Stimulated activated memory B cell treated with anti-CD40 and anti-IgM and Interleukin-4, amounts not matched to agents 10 μg/mL and 1 μg/mL and 100 μg/mL, for 72 hours (primary cell): Measurements from ENCODE around the gene GSN.
A peak's percentile ranks its signal among the peaks of the same experiment; 100 is the strongest.

Experiments used
- ATAC-seq: fragments of 150-1000 bp; cut with Tn5 transposase; 2 replicates; pipeline ENCODE4 v1.10.0; 2021
- H3K27ac Mint-ChIP-seq: one replicate; pipeline ENCODE4 v1.8.0; 2022; ENCODE audit warnings: mild to moderate bottlenecking, mixed read lengths
- H3K27me3 Mint-ChIP-seq: one replicate; pipeline ENCODE4 v1.8.0; 2022; ENCODE audit warnings: mixed read lengths
- H3K36me3 Mint-ChIP-seq: one replicate; pipeline ENCODE4 v1.8.0; 2022; ENCODE audit warnings: mixed read lengths
- H3K4me1 Mint-ChIP-seq: one replicate; pipeline ENCODE4 v1.8.0; 2022; ENCODE audit warnings: mixed read lengths
- H3K4me3 Mint-ChIP-seq: one replicate; pipeline ENCODE4 v1.8.0; 2022; ENCODE audit warnings: mild to moderate bottlenecking, moderate library complexity, mixed read lengths
- H3K9me3 Mint-ChIP-seq: one replicate; pipeline ENCODE4 v1.8.0; 2022; ENCODE audit warnings: mixed read lengths

GSN gene

GRCh38 chr9:121237916-121238315, 30.0 kb upstream of the GSN start:
- H3K36me3 Mint-ChIP-seq, result peaks cover 86% of the 10 kb centered on the region
- no peak overlapping the region for H3K4me3 Mint-ChIP-seq
- no peaks in the 10 kb centered on the region for H3K9me3 Mint-ChIP-seq
- no peak overlapping the region for H3K27ac Mint-ChIP-seq
- no peaks in the 10 kb centered on the region for H3K27me3 Mint-ChIP-seq
- no peak for ATAC-seq
- no peaks in the 10 kb centered on the region for H3K4me1 Mint-ChIP-seq

GRCh38 chr9:121239071-121239470, 28.9 kb upstream of the GSN start:
- Mint-ChIP-seq H3K9me3 (peaks cover 3% of the 10 kb centered on the region), H3K27me3 (no peaks in the 10 kb centered on the region), H3K4me3 (no peak overlapping the region), H3K27ac (no peak overlapping the region), H3K4me1 (no peaks in the 10 kb centered on the region), H3K36me3 (peaks cover 95% of the 10 kb centered on the region)
- ATAC-seq, result no peak

GRCh38 chr9:121239851-121240250, 28.1 kb upstream of the GSN start:
- no peak for ATAC-seq
- Mint-ChIP-seq H3K27ac (no peak overlapping the region), H3K4me3 (no peak overlapping the region), H3K4me1 (no peaks in the 10 kb centered on the region), H3K27me3 (no peaks in the 10 kb centered on the region), H3K36me3 (peaks cover 91% of the 10 kb centered on the region), H3K9me3 (peaks cover 3% of the 10 kb centered on the region)

- H3K27me3 Mint-ChIP-seq, result no peaks in the 10 kb centered on the region
- H3K36me3 Mint-ChIP-seq, result peaks cover 83% of the 10 kb centered on the region
- no peaks in the 10 kb centered on the region for H3K4me1 Mint-ChIP-seq
- peaks cover 3% of the 10 kb centered on the region for H3K9me3 Mint-ChIP-seq
- no peak overlapping the region for H3K27ac Mint-ChIP-seq
- no peak for ATAC-seq
- no peak overlapping the region for H3K4me3 Mint-ChIP-seq
These were observed 27.4 kb upstream of the GSN start for GRCh38 chr9:121240472-121241135.

GRCh38 chr9:121242219-121242958, 25.6 kb upstream of the GSN start:
- peaks cover 77% of the 10 kb centered on the region for H3K36me3 Mint-ChIP-seq
- no peak overlapping the region for H3K27ac Mint-ChIP-seq
- no peaks in the 10 kb centered on the region for H3K27me3 Mint-ChIP-seq
- H3K4me3 Mint-ChIP-seq, result no peak overlapping the region
- peaks cover 3% of the 10 kb centered on the region for H3K9me3 Mint-ChIP-seq
- H3K4me1 Mint-ChIP-seq, result no peaks in the 10 kb centered on the region
- no peak for ATAC-seq

- Mint-ChIP-seq H3K9me3 (peaks cover 3% of the 10 kb centered on the region), H3K4me3 (no peak overlapping the region), H3K27me3 (no peaks in the 10 kb centered on the region), H3K4me1 (no peaks in the 10 kb centered on the region), H3K36me3 (peaks cover 73% of the 10 kb centered on the region), H3K27ac (no peak overlapping the region)
- no peak for ATAC-seq
These were observed 25.0 kb upstream of the GSN start for GRCh38 chr9:121242959-121243346.

- Mint-ChIP-seq H3K4me3 (no peak overlapping the region), H3K9me3 (peaks cover 12% of the 10 kb centered on the region), H3K36me3 (peaks cover 56% of the 10 kb centered on the region), H3K27ac (no peak overlapping the region), H3K27me3 (no peaks in the 10 kb centered on the region), H3K4me1 (peaks cover 20% of the 10 kb centered on the region)
- ATAC-seq, result no peak
These were observed 21.0 kb upstream of the GSN start for GRCh38 chr9:121246821-121247561.

- H3K4me3 Mint-ChIP-seq, result no peak overlapping the region
- peaks cover 32% of the 10 kb centered on the region for H3K36me3 Mint-ChIP-seq
- H3K27ac Mint-ChIP-seq, result peak overlapping the region; percentile 20
- ATAC-seq, result peak; percentile 77
- H3K9me3 Mint-ChIP-seq, result peaks cover 8% of the 10 kb centered on the region
- peaks cover 37% of the 10 kb centered on the region for H3K4me1 Mint-ChIP-seq
- no peaks in the 10 kb centered on the region for H3K27me3 Mint-ChIP-seq
These were observed 18.4 kb upstream of the GSN start for GRCh38 chr9:121249563-121249962.

- ATAC-seq, result no peak
- H3K27ac Mint-ChIP-seq, result no peak overlapping the region
- H3K4me1 Mint-ChIP-seq, result peaks cover 37% of the 10 kb centered on the region
- no peak overlapping the region for H3K4me3 Mint-ChIP-seq
- peaks cover 22% of the 10 kb centered on the region for H3K36me3 Mint-ChIP-seq
- H3K9me3 Mint-ChIP-seq, result peaks cover 8% of the 10 kb centered on the region
- H3K27me3 Mint-ChIP-seq, result no peaks in the 10 kb centered on the region
These were observed 15.7 kb upstream of the GSN start for GRCh38 chr9:121252104-121252851.

- H3K36me3 Mint-ChIP-seq, result peaks cover 16% of the 10 kb centered on the region
- peaks cover 35% of the 10 kb centered on the region for H3K4me1 Mint-ChIP-seq
- no peaks in the 10 kb centered on the region for H3K27me3 Mint-ChIP-seq
- no peak overlapping the region for H3K4me3 Mint-ChIP-seq
- H3K9me3 Mint-ChIP-seq, result peaks cover 8% of the 10 kb centered on the region
- no peak for ATAC-seq
- H3K27ac Mint-ChIP-seq, result no peak overlapping the region
These were observed 14.8 kb upstream of the GSN start for GRCh38 chr9:121253162-121253561.

GRCh38 chr9:121253821-121254501, 14.0 kb upstream of the GSN start:
- Mint-ChIP-seq H3K9me3 (peaks cover under 1% of the 10 kb centered on the region), H3K27ac (peak overlapping the region; percentile 15), H3K4me3 (no peak overlapping the region), H3K4me1 (peaks cover 27% of the 10 kb centered on the region), H3K27me3 (no peaks in the 10 kb centered on the region), H3K36me3 (peaks cover 8% of the 10 kb centered on the region)
- ATAC-seq, result no peak

GRCh38 chr9:121259498-121259897, 8.5 kb upstream of the GSN start:
- ATAC-seq, result no peak
- H3K9me3 Mint-ChIP-seq, result no peaks in the 10 kb centered on the region
- no peak overlapping the region for H3K4me3 Mint-ChIP-seq
- peaks cover under 1% of the 10 kb centered on the region for H3K4me1 Mint-ChIP-seq
- H3K36me3 Mint-ChIP-seq, result no peaks in the 10 kb centered on the region
- no peaks in the 10 kb centered on the region for H3K27me3 Mint-ChIP-seq
- no peak overlapping the region for H3K27ac Mint-ChIP-seq

- no peaks in the 10 kb centered on the region for H3K36me3 Mint-ChIP-seq
- H3K27ac Mint-ChIP-seq, result no peak overlapping the region
- no peaks in the 10 kb centered on the region for H3K9me3 Mint-ChIP-seq
- no peak for ATAC-seq
- no peak overlapping the region for H3K4me3 Mint-ChIP-seq
- no peaks in the 10 kb centered on the region for H3K4me1 Mint-ChIP-seq
- H3K27me3 Mint-ChIP-seq, result no peaks in the 10 kb centered on the region
These were observed 8.0 kb upstream of the GSN start for GRCh38 chr9:121259935-121260334.

- no peaks in the 10 kb centered on the region for H3K27me3 Mint-ChIP-seq
- peaks cover 5% of the 10 kb centered on the region for H3K36me3 Mint-ChIP-seq
- H3K27ac Mint-ChIP-seq, result no peak overlapping the region
- H3K4me3 Mint-ChIP-seq, result no peak overlapping the region
- H3K9me3 Mint-ChIP-seq, result no peaks in the 10 kb centered on the region
- H3K4me1 Mint-ChIP-seq, result no peaks in the 10 kb centered on the region
- ATAC-seq, result no peak
These were observed 7.4 kb upstream of the GSN start for GRCh38 chr9:121260457-121261106.
